GM12872 (cell line): Measurements from ENCODE around the gene GRIN2C.

Experiments used
- TF ChIP-seq, protein P1 (sequence below): IDR thresholded peaks from 3 replicates; pipeline ENCODE4 v1.5.1; 2011; ENCODE audit warnings: low read depth, mild to moderate bottlenecking, low read length, moderate library complexity; ENCODE audit not compliant: insufficient read depth

Gene GRIN2C

DNA sequence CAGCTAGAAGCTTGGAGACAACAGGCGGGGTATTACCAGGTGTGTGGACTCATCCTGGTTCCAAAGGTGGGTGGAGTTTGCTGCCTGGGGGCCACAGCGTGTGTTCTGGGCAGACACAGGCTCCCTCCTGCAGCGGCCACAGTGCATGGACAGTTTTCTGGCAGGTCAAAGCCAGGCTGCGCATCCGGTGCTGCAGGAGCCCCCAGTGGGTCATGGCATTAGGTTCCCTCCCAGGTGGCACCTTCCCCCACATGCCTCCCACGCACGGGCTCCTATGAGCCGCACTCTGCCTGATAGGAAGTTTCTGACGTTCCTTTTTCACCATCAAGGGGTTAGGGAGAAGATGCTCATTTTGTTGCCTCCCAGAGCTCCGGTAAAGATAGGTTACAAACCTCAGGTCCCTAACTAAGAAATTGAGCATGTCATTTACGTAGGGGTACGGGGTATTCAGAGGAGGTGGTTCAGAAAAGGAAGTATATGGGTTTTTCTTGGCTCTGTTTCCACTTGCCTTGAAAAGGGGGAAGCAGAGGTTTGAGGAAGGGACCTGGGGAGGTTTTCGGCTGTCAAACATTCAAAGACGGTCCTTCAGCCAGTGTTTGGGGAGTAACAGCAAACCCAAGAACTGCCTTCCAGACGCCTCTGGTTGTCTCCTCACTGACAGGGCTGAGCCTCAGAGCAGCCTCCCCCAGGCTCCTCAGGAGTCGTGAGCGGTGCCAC is 50.8 kb downstream of the GRIN2C start:
- TF ChIP-seq, protein P1, sequence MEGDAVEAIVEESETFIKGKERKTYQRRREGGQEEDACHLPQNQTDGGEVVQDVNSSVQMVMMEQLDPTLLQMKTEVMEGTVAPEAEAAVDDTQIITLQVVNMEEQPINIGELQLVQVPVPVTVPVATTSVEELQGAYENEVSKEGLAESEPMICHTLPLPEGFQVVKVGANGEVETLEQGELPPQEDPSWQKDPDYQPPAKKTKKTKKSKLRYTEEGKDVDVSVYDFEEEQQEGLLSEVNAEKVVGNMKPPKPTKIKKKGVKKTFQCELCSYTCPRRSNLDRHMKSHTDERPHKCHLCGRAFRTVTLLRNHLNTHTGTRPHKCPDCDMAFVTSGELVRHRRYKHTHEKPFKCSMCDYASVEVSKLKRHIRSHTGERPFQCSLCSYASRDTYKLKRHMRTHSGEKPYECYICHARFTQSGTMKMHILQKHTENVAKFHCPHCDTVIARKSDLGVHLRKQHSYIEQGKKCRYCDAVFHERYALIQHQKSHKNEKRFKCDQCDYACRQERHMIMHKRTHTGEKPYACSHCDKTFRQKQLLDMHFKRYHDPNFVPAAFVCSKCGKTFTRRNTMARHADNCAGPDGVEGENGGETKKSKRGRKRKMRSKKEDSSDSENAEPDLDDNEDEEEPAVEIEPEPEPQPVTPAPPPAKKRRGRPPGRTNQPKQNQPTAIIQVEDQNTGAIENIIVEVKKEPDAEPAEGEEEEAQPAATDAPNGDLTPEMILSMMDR: no peak

DNA sequence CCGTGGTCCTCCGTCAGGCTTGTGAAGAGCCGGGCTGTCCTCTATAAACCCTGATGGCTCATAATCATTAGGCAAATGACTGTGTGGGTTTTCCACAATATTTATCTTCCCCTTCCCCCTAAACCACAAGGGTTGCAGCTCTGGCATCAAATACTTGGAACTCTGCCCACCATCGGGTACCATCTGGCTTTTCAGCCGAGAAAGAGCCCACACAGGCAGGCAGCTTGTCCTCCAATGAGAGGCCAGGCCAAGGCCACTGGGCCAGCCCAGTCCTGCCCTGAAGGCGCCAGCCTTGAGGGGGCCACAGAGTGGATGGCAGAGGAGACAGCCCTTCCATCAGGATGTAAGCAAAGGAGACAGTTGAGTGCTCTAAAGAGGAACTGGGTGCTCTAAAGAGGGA is 51.8 kb downstream of the GRIN2C start:
- TF ChIP-seq, protein P1: no peak

DNA sequence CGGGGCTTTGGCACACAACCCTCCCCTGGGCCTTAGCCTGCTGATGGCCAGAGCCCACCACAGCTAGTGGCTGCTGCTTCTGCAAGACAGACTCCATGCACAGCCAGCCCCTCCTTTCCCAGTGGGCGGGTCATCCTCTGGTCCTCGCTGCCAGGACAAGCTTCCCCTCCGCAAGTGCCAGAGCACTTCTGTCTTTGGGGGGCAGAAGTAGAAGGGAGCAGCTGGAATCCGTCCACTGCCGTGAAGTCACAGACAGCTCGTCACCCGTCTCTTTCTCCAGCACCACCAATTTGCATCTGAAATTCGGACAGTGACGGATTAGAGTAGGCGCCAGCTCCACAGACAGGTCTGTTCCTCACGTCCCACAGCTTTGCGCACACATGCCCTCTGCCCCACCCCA is 52.2 kb downstream of the GRIN2C start:
- TF ChIP-seq, protein P1: no peak

DNA sequence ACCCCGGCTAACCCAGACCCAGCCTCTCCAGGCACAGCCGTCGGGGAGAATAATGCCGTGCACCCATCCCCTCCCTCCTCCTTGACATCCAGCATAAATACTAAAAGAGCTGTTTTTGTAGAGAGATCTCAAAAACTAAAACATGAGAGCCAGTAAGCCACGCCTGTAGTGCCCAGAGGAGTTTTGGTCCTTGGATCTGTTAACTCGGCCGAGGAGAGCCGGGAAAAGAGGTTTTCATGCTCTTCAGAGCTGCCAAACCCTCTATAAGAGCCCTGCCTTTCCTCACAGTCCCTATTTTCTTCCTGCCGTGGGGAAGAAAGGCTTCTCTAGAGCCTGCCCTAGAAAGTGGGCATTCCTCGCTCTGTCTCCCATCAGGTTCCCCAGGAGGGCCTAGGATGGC is 53.4 kb downstream of the GRIN2C start:
- TF ChIP-seq, protein P1: no peak

DNA sequence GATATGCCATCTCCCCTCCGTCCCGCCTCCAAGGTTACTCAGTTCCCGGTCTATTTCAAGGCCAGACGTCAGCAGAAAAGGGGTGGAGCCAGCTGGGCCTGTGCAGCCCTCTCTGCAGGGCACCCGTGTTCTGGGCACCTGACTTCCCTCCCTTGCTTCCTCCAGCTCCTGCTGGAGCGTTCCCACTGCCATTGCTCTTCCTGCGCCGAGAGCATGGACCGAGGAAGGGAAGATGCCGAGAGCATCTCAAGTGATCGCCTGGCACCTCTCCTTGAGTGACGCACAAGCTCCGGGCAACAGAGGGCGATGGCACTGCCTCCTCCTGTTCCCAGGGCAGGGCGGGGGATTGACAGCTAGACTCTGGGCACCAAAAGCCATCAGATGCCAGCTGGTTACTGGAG is 54.1 kb downstream of the GRIN2C start:
- TF ChIP-seq, protein P1: no peak

DNA sequence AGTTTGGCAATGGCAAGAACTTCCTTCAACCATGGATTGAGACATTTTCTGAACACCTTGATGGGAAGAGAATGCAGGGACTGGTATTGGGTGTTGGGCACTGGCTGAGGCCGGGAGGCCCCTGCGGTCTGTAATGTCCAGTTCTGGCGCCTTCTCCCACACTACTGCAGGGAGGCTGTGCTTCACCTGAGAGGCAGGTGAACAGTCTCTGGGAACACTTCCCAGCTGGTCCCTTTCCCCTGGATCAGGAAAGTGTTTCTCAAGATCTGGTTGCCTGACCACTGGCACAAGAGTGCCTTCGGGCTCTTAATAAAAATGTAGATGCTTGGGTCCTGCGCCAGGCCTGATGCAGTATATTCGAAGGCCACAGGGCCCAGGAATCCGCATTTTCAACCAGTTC is 55.0 kb downstream of the GRIN2C start:
- TF ChIP-seq, protein P1: no peak

DNA sequence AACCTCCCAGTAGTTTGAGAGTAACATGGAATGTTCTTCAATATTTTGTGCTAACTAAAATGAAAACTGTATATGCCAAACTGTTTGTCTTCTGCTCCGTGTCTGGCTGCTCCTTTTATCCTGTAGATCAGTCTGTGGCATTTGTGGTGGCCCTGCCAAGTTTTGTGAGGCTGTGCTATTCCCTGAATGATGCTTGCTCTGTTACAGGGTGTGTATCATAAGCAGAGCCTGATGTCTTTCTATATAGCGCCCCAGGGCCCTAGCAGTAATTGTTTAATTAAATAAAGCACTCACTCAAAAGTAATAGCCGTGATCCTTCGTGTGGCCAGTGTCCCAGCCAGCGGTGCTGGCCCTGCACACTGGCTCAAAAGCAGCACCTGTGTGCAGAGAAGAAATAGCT is 55.7 kb downstream of the GRIN2C start:
- TF ChIP-seq, protein P1: no peak
